Measurements from ENCODE around the gene TIAM1.

DNA sequence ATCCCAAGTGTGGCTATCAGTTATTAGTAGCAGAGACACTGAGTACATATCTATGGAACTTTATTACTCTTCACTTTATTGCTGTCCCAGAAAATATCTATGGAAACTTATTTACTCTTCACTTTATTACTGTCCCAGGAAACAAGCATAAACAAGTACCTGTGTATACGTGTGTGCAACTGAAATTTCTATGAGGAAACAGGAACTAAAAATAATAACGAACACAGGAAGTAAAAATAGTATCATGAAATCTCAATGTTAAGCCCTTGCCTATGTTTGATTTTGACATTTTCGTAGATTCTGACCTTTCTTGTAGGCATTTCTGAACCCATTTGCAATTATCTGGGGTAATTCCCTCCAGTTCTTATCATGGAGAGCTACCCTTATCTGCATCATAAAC lies 240.9 kb downstream of the TIAM1 start:
- TF ChIP-seq EZH2 (IDR thresholded peaks at IDR 0.05; ENCODE audit: insufficient read depth, poor library complexity, severe bottlenecking) (no peak), EZH2phosphoT487 (IDR thresholded peaks at IDR 0.05; ENCODE audit: insufficient read depth, low read depth) (no peak)

All from GM23248 (cell line).